Left lobe of liver (tissue), 2 donors: ENCODE data around the gene GPM6B. TPM values are rescaled to one million over a fixed set of nuclear protein-coding genes. Genes with fewer than 3 reads are reported as not detected.

Experiments
- ATAC-seq: fragments of 200-7000 bp; cut with Tn5 transposase; one replicate; pipeline ENCODE4 v1.9.1; 2020; ENCODE audit warnings: mild to moderate bottlenecking, moderate library complexity
- DNase-seq: peaks from one replicate; pipeline ENCODE4 v3.0.0-alpha.2; 2020; ENCODE audit warnings: low spot score
- total RNA-seq: library from RNA; stranded (reverse); gene quantifications from one replicate; pipeline ENCODE4 v1.2.1, GENCODE V29; 2021
- donor health status: DM: no; HTN: no; CAD: no; lungs with moderate emphysema.
- donor health status: DM: no; HTN: yes; CAD: no.

The GPM6B gene
- total RNA-seq, 1 donor from 2014 or later: 0.48 TPM

GRCh38 chrX:13825178-13825762 lies 8.4 kb upstream of the GPM6B start:
- no peak for DNase-seq
- no peak for ATAC-seq

GRCh38 chrX:13824746-13825145 lies 7.9 kb upstream of the GPM6B start:
- ATAC-seq (no peak), DNase-seq (no peak)

- ATAC-seq: no peak
These were observed 4.8 kb upstream of the GPM6B start for GRCh38 chrX:13821738-13822137.

GRCh38 chrX:13816176-13816575 lies 717 bp downstream of the GPM6B start:
- no peak for ATAC-seq
- no peak for DNase-seq

More at GRCh38 chrX:13821738-13822137, 4.8 kb upstream of the GPM6B start:
- DNase-seq: no peak

GRCh38 chrX:13815664-13816063 lies 1.2 kb downstream of the GPM6B start:
- ATAC-seq (no peak), DNase-seq (no peak)

GRCh38 chrX:13808865-13809264 lies 8.0 kb downstream of the GPM6B start:
- no peak for ATAC-seq

GRCh38 chrX:13808293-13808692 lies 8.6 kb downstream of the GPM6B start:
- ATAC-seq: no peak
- DNase-seq: no peak

More at GRCh38 chrX:13808865-13809264, 8.0 kb downstream of the GPM6B start:
- no peak for DNase-seq

- peak; percentile 39 for ATAC-seq
- DNase-seq: no peak
These were observed 11.7 kb downstream of the GPM6B start for GRCh38 chrX:13805241-13805640.

- DNase-seq: no peak
These were observed 13.8 kb downstream of the GPM6B start for GRCh38 chrX:13803116-13803515.

GRCh38 chrX:13798184-13798583 lies 18.7 kb downstream of the GPM6B start:
- no peak for ATAC-seq
- no peak for DNase-seq

More at GRCh38 chrX:13803116-13803515, 13.8 kb downstream of the GPM6B start:
- ATAC-seq: no peak

- ATAC-seq (no peak), DNase-seq (no peak)
These were observed 19.4 kb downstream of the GPM6B start for GRCh38 chrX:13797512-13797911.

GRCh38 chrX:13794417-13794816 lies 22.5 kb downstream of the GPM6B start:
- ATAC-seq (no peak), DNase-seq (no peak)

GRCh38 chrX:13793897-13794296 lies 23.0 kb downstream of the GPM6B start:
- ATAC-seq: no peak

GRCh38 chrX:13791559-13791958 lies 25.3 kb downstream of the GPM6B start:
- ATAC-seq (no peak), DNase-seq (no peak)

More at GRCh38 chrX:13793897-13794296, 23.0 kb downstream of the GPM6B start:
- DNase-seq: no peak

GRCh38 chrX:13791145-13791544 lies 25.7 kb downstream of the GPM6B start:
- no peak for ATAC-seq

GRCh38 chrX:13790206-13791131 lies 26.4 kb downstream of the GPM6B start:
- DNase-seq (no peak), ATAC-seq (no peak)

More at GRCh38 chrX:13791145-13791544, 25.7 kb downstream of the GPM6B start:
- DNase-seq: no peak

- no peak for ATAC-seq
- no peak for DNase-seq
These were observed 30.8 kb downstream of the GPM6B start for GRCh38 chrX:13786048-13786447.

GRCh38 chrX:13780868-13781427 lies 35.9 kb downstream of the GPM6B start:
- DNase-seq (no peak), ATAC-seq (no peak)

- no peak for DNase-seq
- ATAC-seq: no peak
These were observed 38.0 kb downstream of the GPM6B start for GRCh38 chrX:13778916-13779315.

- DNase-seq: no peak
- no peak for ATAC-seq
These were observed 40.5 kb downstream of the GPM6B start for GRCh38 chrX:13776387-13776786.

GRCh38 chrX:13775837-13776236 lies 41.1 kb downstream of the GPM6B start:
- DNase-seq (peak; percentile 41), ATAC-seq (peak; percentile 95)

GRCh38 chrX:13774696-13775095 lies 42.2 kb downstream of the GPM6B start:
- no peak for DNase-seq
- ATAC-seq: no peak
